DOHH2 (cell line): Measurements from ENCODE around the gene EPX.
"Not testable (repeated sequence)": the region's sequence is repeated elsewhere in the genome, so short reads cannot be mapped to it uniquely, and the experiment has no call there.

Source experiments
- H3F3A ChIP-seq: fragments of 200-600 bp; sonication (generic), shearing (Covaris generic); 2 replicates; pipeline ENCODE4 v1.6.0; 2016; ENCODE audit warnings: antibody characterized with exemption, mild to moderate bottlenecking; ENCODE audit not compliant: control insufficient read depth, insufficient read depth
- H3K27ac ChIP-seq: fragments of 200-600 bp; sonication (generic); 2 replicates; pipeline ENCODE4 v1.5.1; 2014; ENCODE audit warnings: low read depth, mild to moderate bottlenecking, low read length, moderate library complexity
- H3K27me3 ChIP-seq: fragments of 200-600 bp; sonication (generic); 2 replicates; pipeline ENCODE4 v1.6.1; 2014; ENCODE audit warnings: mild to moderate bottlenecking, low read length, mixed read lengths; ENCODE audit not compliant: control insufficient read depth
- H3K36me3 ChIP-seq: fragments of 200-600 bp; sonication (generic); 2 replicates; pipeline ENCODE4 v1.6.1; 2014; ENCODE audit warnings: mild to moderate bottlenecking, low read length, moderate library complexity, mixed read lengths; ENCODE audit not compliant: control insufficient read depth
- H3K4me1 ChIP-seq: fragments of 200-600 bp; sonication (generic); 2 replicates; pipeline ENCODE4 v1.6.1; 2014; ENCODE audit warnings: mild to moderate bottlenecking, low read length, mixed read lengths; ENCODE audit not compliant: control insufficient read depth
- H3K4me2 ChIP-seq: fragments of 200-600 bp; sonication (generic); 2 replicates; pipeline ENCODE4 v1.6.0; 2014; ENCODE audit warnings: mild to moderate bottlenecking, low read length, moderate library complexity
- H3K4me3 ChIP-seq: fragments of 200-600 bp; sonication (generic); 2 replicates; pipeline ENCODE4 v1.5.1; 2014; ENCODE audit warnings: mild to moderate bottlenecking, low read length, mixed read lengths
- H3K79me2 ChIP-seq: fragments of 200-600 bp; sonication (generic); 2 replicates; pipeline ENCODE4 v1.6.1; 2014; ENCODE audit warnings: mild to moderate bottlenecking, low read length, mixed read lengths; ENCODE audit not compliant: control insufficient read depth
- H3K9me2 ChIP-seq: fragments of 200-600 bp; sonication (generic); replicated peaks from 2 replicates; pipeline ENCODE4 v1.6.1; 2014; ENCODE audit warnings: mild to moderate bottlenecking, low read length, mixed read lengths; ENCODE audit not compliant: control insufficient read depth
- H3K9me3 ChIP-seq: fragments of 200-600 bp; sonication (generic); 2 replicates; pipeline ENCODE4 v1.6.1; 2014; ENCODE audit warnings: antibody characterized with exemption, low read length, mixed read lengths; ENCODE audit not compliant: control insufficient read depth, insufficient read depth
- H4K20me1 ChIP-seq: fragments of 200-600 bp; sonication (generic); 2 replicates; pipeline ENCODE4 v1.6.0; 2014; ENCODE audit warnings: low read depth, mild to moderate bottlenecking, antibody characterized with exemption, low read length, moderate library complexity; ENCODE audit not compliant: control insufficient read depth, insufficient read depth
- EZH2phosphoT487 ChIP-seq: fragments of 200-600 bp; sonication (generic); IDR thresholded peaks from 2 replicates; pipeline ENCODE4 v1.6.1; 2017; ENCODE audit warnings: borderline replicate concordance, mild to moderate bottlenecking, antibody characterized with exemption, low read length, moderate library complexity, mixed read lengths
- TF ChIP-seq, protein P1 (sequence below): fragments of 200-600 bp; sonication (generic); IDR thresholded peaks from one replicate; pipeline ENCODE4 v1.5.1; 2014; ENCODE audit warnings: antibody characterized with exemption, mild to moderate bottlenecking, low read depth, low read length; ENCODE audit not compliant: poor library complexity, severe bottlenecking

Gene EPX, protein sequence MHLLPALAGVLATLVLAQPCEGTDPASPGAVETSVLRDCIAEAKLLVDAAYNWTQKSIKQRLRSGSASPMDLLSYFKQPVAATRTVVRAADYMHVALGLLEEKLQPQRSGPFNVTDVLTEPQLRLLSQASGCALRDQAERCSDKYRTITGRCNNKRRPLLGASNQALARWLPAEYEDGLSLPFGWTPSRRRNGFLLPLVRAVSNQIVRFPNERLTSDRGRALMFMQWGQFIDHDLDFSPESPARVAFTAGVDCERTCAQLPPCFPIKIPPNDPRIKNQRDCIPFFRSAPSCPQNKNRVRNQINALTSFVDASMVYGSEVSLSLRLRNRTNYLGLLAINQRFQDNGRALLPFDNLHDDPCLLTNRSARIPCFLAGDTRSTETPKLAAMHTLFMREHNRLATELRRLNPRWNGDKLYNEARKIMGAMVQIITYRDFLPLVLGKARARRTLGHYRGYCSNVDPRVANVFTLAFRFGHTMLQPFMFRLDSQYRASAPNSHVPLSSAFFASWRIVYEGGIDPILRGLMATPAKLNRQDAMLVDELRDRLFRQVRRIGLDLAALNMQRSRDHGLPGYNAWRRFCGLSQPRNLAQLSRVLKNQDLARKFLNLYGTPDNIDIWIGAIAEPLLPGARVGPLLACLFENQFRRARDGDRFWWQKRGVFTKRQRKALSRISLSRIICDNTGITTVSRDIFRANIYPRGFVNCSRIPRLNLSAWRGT

DNA sequence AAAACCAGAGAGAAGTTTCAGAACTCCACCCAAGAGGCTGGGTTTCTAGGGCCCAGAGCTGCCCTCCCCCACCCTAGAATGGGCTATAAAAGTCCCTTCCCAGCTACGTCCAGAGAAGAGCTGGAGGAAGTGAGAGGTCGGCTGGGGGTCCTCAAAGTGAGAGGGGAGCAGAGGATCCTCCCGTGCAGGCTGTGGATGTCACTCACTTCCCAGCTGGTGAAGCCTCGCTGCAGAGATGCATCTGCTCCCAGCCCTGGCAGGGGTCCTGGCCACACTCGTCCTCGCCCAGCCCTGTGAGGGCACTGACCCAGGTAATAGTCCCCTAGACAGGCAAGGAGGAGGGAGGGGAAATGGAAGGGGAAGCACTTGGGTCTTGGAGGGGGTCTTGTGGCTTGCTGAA lies at the start of gene EPX:
Gene EPX, plus strand, starts transcription at position 115 of the 400 bp plus-strand sequence. Its CDS starts 121 bp downstream, at position 236.
- Histone ChIP-seq H3K4me2 (no peak within 1 kb of the TSS), H3K4me3 (no peak within 1 kb of the TSS), H4K20me1 (no peaks in the 10 kb centered on the region; the same call in 1 of the 2 replicates), H3K4me1 (no peaks in the 10 kb centered on the region), H3K27me3 (no peaks in the 10 kb centered on the region), H3K9me3 (no peaks in the 10 kb centered on the region), H3K27ac (no peak within 1 kb of the TSS), H3K9me2 (no peaks in the 10 kb centered on the region), H3K79me2 (no peaks in the 10 kb centered on the region), H3K36me3 (no peaks in the 10 kb centered on the region), H3F3A (no peaks in the 10 kb centered on the region)
- TF ChIP-seq, protein P1, sequence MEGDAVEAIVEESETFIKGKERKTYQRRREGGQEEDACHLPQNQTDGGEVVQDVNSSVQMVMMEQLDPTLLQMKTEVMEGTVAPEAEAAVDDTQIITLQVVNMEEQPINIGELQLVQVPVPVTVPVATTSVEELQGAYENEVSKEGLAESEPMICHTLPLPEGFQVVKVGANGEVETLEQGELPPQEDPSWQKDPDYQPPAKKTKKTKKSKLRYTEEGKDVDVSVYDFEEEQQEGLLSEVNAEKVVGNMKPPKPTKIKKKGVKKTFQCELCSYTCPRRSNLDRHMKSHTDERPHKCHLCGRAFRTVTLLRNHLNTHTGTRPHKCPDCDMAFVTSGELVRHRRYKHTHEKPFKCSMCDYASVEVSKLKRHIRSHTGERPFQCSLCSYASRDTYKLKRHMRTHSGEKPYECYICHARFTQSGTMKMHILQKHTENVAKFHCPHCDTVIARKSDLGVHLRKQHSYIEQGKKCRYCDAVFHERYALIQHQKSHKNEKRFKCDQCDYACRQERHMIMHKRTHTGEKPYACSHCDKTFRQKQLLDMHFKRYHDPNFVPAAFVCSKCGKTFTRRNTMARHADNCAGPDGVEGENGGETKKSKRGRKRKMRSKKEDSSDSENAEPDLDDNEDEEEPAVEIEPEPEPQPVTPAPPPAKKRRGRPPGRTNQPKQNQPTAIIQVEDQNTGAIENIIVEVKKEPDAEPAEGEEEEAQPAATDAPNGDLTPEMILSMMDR = no peak
- TF ChIP-seq EZH2phosphoT487 = no peak

DNA sequence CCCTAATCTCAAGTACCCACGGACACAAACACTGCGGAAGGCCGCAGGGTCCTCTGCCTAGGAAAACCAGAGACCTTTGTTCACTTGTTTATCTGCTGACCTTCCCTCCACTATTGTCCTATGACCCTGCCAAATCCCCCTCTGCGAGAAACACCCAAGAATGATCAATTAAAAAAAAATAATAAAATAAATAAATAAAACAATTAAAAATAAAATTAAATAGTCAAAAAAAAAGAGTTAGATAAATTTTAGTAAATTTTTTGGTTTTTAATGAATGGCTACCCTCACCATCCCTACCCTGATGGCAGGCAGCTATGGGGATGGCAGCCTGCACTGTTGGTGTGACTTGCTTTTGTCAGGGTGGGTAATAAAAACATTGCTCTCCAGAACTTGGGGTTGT lies 49.2 kb upstream of the EPX start:
- H3F3A ChIP-seq, H3K4me2 ChIP-seq, H3K27ac ChIP-seq, H3K36me3 ChIP-seq, H3K9me3 ChIP-seq, H3K4me3 ChIP-seq, H3K4me1 ChIP-seq, H3K79me2 ChIP-seq, H4K20me1 ChIP-seq, H3K9me2 ChIP-seq: not testable (repeated sequence)
- peaks cover 16% of the 10 kb centered on the region for H3K27me3 ChIP-seq

DNA sequence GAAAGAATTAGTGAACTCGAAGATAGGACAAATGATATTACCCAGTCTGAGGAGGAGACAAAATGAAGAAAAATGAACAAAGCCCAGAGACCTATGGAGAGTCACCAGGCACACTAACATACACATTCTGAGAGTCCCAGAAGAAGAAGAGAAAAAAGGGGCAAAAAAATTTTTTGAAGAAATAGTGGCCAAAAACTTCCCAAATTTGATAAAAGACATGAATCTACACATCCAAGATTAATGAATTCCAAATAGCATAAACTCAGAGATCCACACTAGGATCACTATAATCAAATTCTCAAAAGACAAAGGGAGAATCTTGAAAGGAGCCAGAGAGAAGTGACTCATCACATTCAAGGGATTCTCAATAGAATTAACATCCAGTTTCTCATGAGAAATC lies 47.7 kb upstream of the EPX start:
- Histone ChIP-seq H3K4me3 (no peak overlapping the region), H3K9me2 (no peaks in the 10 kb centered on the region), H3F3A (no peaks in the 10 kb centered on the region), H3K36me3 (no peaks in the 10 kb centered on the region), H3K79me2 (no peaks in the 10 kb centered on the region), H3K4me1 (no peaks in the 10 kb centered on the region), H4K20me1 (no peaks in the 10 kb centered on the region), H3K27me3 (peaks cover 22% of the 10 kb centered on the region), H3K4me2 (no peak overlapping the region), H3K9me3 (peaks cover 4% of the 10 kb centered on the region; the same call in 1 of the 2 replicates), H3K27ac (no peak overlapping the region)
- TF ChIP-seq, protein P1 = no peak
- no peak for TF ChIP-seq EZH2phosphoT487

DNA sequence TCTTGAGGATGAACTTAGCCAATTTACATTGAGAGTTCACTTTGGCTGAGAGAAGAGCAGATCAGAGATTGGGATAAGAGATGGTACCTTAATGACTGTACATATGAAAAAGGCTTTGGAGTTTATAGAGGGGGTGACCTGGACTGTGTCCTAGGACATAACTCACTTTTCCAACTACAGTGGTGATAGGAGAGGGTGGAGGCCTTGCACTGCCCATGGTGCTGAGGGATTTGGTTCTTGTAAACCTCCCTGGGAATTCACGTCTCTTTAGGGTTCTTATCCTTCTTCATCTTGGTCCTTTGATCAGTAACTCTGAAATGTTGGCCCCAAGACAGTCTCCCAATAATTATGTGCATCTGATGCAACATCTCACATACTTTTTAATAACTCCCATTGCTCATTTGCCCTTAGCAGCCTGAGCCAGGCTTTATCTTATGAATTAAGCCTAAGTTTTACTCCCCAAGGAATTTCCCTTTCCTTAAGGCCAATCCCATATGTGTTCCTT lies 44.5 kb upstream of the EPX start, which contains the start of gene OR4D1:
Gene OR4D1, plus strand, starts transcription at position 455 of the 505 bp plus-strand sequence. CDS start 6,770 bp downstream, outside the sequence.
- no peak within 1 kb of the TSS for H3K4me3 ChIP-seq
- no peaks in the 10 kb centered on the region for H4K20me1 ChIP-seq
- H3K9me3 ChIP-seq = peaks cover 4% of the 10 kb centered on the region; the same call in 1 of the 2 replicates
- H3K79me2 ChIP-seq = no peaks in the 10 kb centered on the region
- TF ChIP-seq EZH2phosphoT487 = no peak
- TF ChIP-seq, protein P1 = no peak
- no peaks in the 10 kb centered on the region for H3K36me3 ChIP-seq
- no peaks in the 10 kb centered on the region for H3K9me2 ChIP-seq
- H3K4me1 ChIP-seq = no peaks in the 10 kb centered on the region
- H3K27ac ChIP-seq = no peak within 1 kb of the TSS
- H3F3A ChIP-seq = no peaks in the 10 kb centered on the region
- H3K27me3 ChIP-seq = peaks cover 33% of the 10 kb centered on the region
- H3K4me2 ChIP-seq = no peak within 1 kb of the TSS
